Measurements from ENCODE around the gene MIER1. TPM values are rescaled to one million over a fixed set of nuclear protein-coding genes. Genes with fewer than 3 reads are reported as not detected.
"Not testable (repeated sequence)": the region's sequence is repeated elsewhere in the genome, so short reads cannot be mapped to it uniquely, and the experiment has no call there.

The MIER1 gene
- 10 to 100 TPM; 13.0 to 36.1 (median 18.3) TPM for polyA plus RNA-seq
- long read RNA-seq, donor 1, result 0 reads
- long read RNA-seq, donor 2, partial matches to known transcripts, result 0 of 1 reads
- long read RNA-seq, donor 2, other reads (novel, unspliced or antisense), result 0 of 1 reads
- long read RNA-seq, donor 3, result 0 reads
- long read RNA-seq, donor 4, result 0 reads
- long read RNA-seq, donor 5, partial matches to known transcripts, result 0 of 1 reads
- long read RNA-seq, donor 5, other reads (novel, unspliced or antisense), result 0 of 1 reads
- long read RNA-seq, donor 6, full-length matches to known transcripts, result 1 of 1 reads
- long read RNA-seq, donor 6, partial matches to known transcripts, result 0 of 1 reads
- long read RNA-seq, donor 6, other reads (novel, unspliced or antisense), result 0 of 1 reads
- long read RNA-seq, donor 7, result 0 reads
- long read RNA-seq, donor 8, result 0 reads
- long read RNA-seq, donor 9, result 0 reads
- long read RNA-seq, donor 10, result 0 reads

DNA sequence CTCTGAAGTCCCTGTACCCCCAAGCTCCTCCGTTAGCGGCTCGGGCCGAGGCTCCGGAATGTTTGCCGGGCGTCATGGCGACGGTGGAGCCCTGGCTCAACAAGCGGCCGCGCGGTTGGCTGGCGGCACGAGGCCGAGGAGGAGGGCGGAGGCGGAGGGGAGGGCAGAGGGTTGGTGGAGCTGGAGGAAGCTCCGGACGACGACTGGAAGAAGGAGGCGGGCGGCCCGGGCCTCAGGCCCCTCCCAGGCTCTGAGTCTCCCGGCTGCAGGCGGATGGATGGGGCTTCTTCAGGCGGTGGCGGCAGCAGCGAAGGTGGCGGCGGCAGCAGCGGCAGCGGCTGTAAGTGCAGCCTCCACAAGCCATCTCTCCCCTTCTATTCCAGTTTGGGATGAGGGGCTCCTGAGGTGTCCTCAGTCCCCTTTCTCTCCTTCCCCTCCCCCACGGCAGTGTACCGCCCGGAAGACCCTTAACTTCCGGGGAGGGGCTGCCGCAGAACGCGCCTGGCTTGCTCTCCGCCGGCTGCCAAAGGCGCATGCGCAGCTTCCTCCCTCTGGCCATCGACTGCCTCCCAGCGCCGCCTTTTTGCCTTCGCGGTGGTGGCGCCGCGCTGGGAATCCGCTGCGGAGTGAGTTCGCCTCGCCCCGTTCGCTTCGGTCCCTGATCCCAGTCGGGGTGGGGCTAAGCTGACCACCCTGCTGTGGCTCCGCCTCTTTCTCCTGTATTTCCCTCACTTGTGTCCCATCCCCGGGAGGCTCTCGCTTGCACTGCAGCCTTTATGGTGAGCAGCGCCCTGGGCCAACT, at the start of gene MIER1, which contains the start of gene DNAI4:
MIER1 (plus strand) TSS at position 235 of the 802 bp plus-strand sequence; CDS start at position 274, 39 bp downstream.
DNAI4 (minus strand) TSS at position 101 of the 802 bp plus-strand sequence; CDS start at position 76, 25 bp downstream.
- 0% methylated on average over 49 to 63 of the region's 64 CpGs for WGBS, 3 donors

DNA sequence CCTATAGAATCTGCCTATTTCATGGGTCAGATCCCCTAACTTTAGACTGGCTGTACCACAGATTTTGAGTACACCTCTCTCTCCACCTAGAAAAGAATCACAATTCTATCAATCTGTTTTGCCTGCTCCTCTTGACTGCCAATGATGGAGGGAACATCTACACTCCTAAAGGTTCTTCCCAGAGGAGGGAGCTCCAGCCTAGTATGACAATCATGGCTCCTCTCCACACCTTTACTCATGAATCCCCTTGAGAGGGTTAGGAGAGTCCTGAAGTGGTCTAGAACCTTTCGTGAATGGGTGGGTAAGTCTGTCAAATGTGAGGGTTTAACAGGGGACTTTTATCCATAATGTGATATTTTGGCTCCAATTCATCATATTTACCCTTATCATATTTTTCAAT, 48.1 kb upstream of the MIER1 start:
- H3K36me3 ChIP-seq (ENCODE audit: control insufficient read depth in 3 of 3, insufficient read depth in 2 of 3, low read depth in 1 of 3, low read length in 3 of 3), result no peaks in the 10 kb centered on the region
- H3K27me3 ChIP-seq (ENCODE audit: control insufficient read depth in 3 of 3, insufficient read depth in 3 of 3, low read length in 3 of 3), result no peaks in the 10 kb centered on the region
- H3K4me3 ChIP-seq (ENCODE audit: low read depth in 1 of 3, low read length in 3 of 3), result no peak overlapping the region
- peaks cover 0 to 12% of the 10 kb centered on the region in 2 donors for H3K9me3 ChIP-seq (ENCODE audit: control insufficient read depth in 2 of 2, insufficient read depth in 1 of 2, low read depth in 1 of 2, low read length in 1 of 2)
- FAIRE-seq (no peak), DNase-seq (peak in 1 of 2 donors; percentile 1)
- WGBS, 3 donors, result 89 to 100% (median 100%) methylated on average over 1 of the region's 1 CpG
- H3K4me1 ChIP-seq (ENCODE audit: control insufficient read depth in 3 of 3, insufficient read depth in 2 of 3, low read depth in 1 of 3, low read length in 2 of 3), result no peaks in the 10 kb centered on the region
- no peak overlapping the region for H3K27ac ChIP-seq (ENCODE audit: low read depth in 1 of 3, low read length in 2 of 3)

More for the DNA sequence above, at the start of gene MIER1, which contains the start of gene DNAI4:
- H3K9me3 ChIP-seq (ENCODE audit: control insufficient read depth in 2 of 2, insufficient read depth in 1 of 2, low read depth in 1 of 2, low read length in 1 of 2), result peaks cover 0 to 4% of the 10 kb centered on the region in 2 donors
- no peaks in the 10 kb centered on the region for H3K27me3 ChIP-seq (ENCODE audit: control insufficient read depth in 3 of 3, insufficient read depth in 3 of 3, low read length in 3 of 3)
- DNase-seq (peak; percentile 99 to 100), FAIRE-seq (no peak)
- H3K4me1 ChIP-seq (ENCODE audit: control insufficient read depth in 3 of 3, insufficient read depth in 2 of 3, low read depth in 1 of 3, low read length in 2 of 3), result peaks cover 2 to 12% (median 7%) of the 10 kb centered on the region in 3 donors
- H3K36me3 ChIP-seq (ENCODE audit: control insufficient read depth in 3 of 3, insufficient read depth in 2 of 3, low read depth in 1 of 3, low read length in 3 of 3), result peaks cover 0 to 6% (median 0%) of the 10 kb centered on the region in 3 donors
- H3K27ac ChIP-seq (ENCODE audit: low read depth in 1 of 3, low read length in 2 of 3), result peak within 1 kb of the TSS; percentile 82 to 99 (median 86)
- peak within 1 kb of the TSS; percentile 77 to 89 (median 87) for H3K4me3 ChIP-seq (ENCODE audit: low read depth in 1 of 3, low read length in 3 of 3)

DNA sequence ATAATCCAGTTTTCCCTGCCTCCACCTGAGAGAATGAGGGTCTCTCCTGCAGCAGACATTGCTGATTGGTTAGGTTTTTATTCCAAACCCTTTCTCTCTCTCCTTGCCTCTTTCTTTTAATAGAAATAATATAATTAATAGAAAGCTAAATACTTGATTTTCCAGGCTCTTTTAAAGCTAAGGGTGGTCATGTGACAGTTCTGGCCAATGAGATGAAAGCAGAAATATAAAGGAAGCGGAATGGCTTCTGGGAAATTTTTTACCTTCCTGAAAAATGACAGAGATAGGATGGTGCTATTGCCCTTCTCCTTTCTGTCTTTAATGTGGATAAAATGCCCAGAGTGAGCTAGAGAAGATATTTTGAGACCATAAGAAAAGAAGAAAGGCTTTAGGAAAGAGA, 35.8 kb upstream of the MIER1 start:
- DNase-seq, result no peak
- FAIRE-seq, result no peak
- Histone ChIP-seq H3K4me1 (ENCODE audit: control insufficient read depth in 3 of 3, insufficient read depth in 2 of 3, low read depth in 1 of 3, low read length in 2 of 3) (no peaks in the 10 kb centered on the region), H3K9me3 (ENCODE audit: control insufficient read depth in 2 of 2, insufficient read depth in 1 of 2, low read depth in 1 of 2, low read length in 1 of 2) (no peaks in the 10 kb centered on the region), H3K27me3 (ENCODE audit: control insufficient read depth in 3 of 3, insufficient read depth in 3 of 3, low read length in 3 of 3) (no peaks in the 10 kb centered on the region), H3K36me3 (ENCODE audit: control insufficient read depth in 3 of 3, insufficient read depth in 2 of 3, low read depth in 1 of 3, low read length in 3 of 3) (no peaks in the 10 kb centered on the region), H3K4me3 (ENCODE audit: low read depth in 1 of 3, low read length in 3 of 3) (no peak overlapping the region), H3K27ac (ENCODE audit: low read depth in 1 of 3, low read length in 2 of 3) (no peak overlapping the region)
- 87 to 100% (median 95%) methylated on average over 1 of the region's 1 CpG for WGBS, 3 donors

DNA sequence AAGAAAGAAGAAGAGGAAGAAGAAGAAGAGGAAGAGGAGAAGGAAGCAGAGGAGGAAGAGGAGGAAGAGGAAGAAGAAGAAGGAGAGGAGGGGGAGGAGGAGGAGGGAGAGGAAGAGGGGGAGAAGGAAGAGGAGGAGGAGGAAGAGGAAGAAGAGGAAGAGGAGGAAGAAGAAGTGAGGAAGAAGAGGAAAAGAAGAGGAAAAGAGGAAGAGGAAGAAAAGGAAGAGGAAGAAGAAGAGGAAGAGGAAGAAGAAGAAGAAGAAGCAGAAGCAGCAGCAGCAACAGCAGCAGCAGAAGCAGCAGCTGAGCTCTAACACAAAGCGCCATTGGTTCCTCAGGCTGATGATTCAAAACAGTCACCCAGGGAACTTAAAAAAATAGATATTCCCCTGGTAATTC, 34.2 kb upstream of the MIER1 start:
- Histone ChIP-seq H3K27me3 (ENCODE audit: control insufficient read depth in 3 of 3, insufficient read depth in 3 of 3, low read length in 3 of 3) (no peaks in the 10 kb centered on the region), H3K36me3 (ENCODE audit: control insufficient read depth in 3 of 3, insufficient read depth in 2 of 3, low read depth in 1 of 3, low read length in 3 of 3) (no peaks in the 10 kb centered on the region), H3K4me1 (ENCODE audit: control insufficient read depth in 3 of 3, insufficient read depth in 2 of 3, low read depth in 1 of 3, low read length in 2 of 3) (no peaks in the 10 kb centered on the region), H3K9me3 (ENCODE audit: control insufficient read depth in 2 of 2, insufficient read depth in 1 of 2, low read depth in 1 of 2, low read length in 1 of 2) (no peaks in the 10 kb centered on the region), H3K27ac (ENCODE audit: low read depth in 1 of 3, low read length in 2 of 3) (no peak overlapping the region), H3K4me3 (ENCODE audit: low read depth in 1 of 3, low read length in 3 of 3) (no peak overlapping the region)
- 94 to 100% (median 97%) methylated on average over 1 of the region's 1 CpG for WGBS, 3 donors
- FAIRE-seq (no peak), DNase-seq (no peak)

DNA sequence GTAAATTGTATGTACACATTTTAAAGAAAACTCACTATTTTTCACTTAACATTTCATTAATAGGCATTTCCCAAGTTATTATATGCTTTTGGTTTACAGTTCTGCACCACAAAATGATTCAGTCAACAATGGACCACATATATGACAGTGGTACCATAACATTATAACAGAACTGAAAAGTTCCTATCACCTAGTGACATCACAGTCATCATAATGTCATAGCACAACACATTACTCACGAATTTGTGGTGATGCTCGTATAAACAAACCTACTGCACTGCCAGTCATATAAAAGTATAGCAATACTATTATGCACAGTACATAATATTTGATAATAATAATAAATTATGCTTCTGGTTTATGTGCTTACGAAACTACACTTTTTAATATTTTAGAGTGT, 31.1 kb upstream of the MIER1 start:
- Histone ChIP-seq H3K27ac (ENCODE audit: low read depth in 1 of 3, low read length in 2 of 3) (no peak overlapping the region), H3K4me3 (ENCODE audit: low read depth in 1 of 3, low read length in 3 of 3) (no peak overlapping the region), H3K9me3 (ENCODE audit: control insufficient read depth in 2 of 2, insufficient read depth in 1 of 2, low read depth in 1 of 2, low read length in 1 of 2) (no peaks in the 10 kb centered on the region), H3K36me3 (ENCODE audit: control insufficient read depth in 3 of 3, insufficient read depth in 2 of 3, low read depth in 1 of 3, low read length in 3 of 3) (no peaks in the 10 kb centered on the region), H3K27me3 (ENCODE audit: control insufficient read depth in 3 of 3, insufficient read depth in 3 of 3, low read length in 3 of 3) (no peaks in the 10 kb centered on the region), H3K4me1 (ENCODE audit: control insufficient read depth in 3 of 3, insufficient read depth in 2 of 3, low read depth in 1 of 3, low read length in 2 of 3) (no peaks in the 10 kb centered on the region)
- 89 to 92% (median 91%) methylated on average over 3 of the region's 3 CpGs for WGBS, 3 donors
- DNase-seq (no peak), FAIRE-seq (no peak)

DNA sequence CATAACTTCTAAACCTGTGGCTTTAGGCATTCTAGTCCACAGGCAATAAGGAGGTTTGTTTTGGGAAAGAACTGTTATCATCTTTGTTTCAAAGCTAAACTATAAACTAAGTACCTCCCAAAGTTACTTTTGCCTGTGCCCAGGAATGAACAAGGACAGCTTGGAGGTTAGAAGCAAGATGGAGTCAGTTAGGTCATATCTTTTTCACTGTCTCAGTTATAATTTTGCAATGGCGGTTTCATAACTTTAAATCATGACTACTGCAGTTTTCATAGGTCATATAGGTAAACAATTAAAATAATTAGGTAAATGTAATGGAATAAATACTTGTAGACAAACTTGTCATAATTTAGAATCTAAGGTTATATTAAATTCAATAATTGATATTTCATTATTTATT, 9.6 kb upstream of the MIER1 start:
- H3K27me3 ChIP-seq (ENCODE audit: control insufficient read depth in 3 of 3, insufficient read depth in 3 of 3, low read length in 3 of 3); H3K4me1 ChIP-seq (ENCODE audit: control insufficient read depth in 3 of 3, insufficient read depth in 2 of 3, low read depth in 1 of 3, low read length in 2 of 3); H3K27ac ChIP-seq (ENCODE audit: low read depth in 1 of 3, low read length in 2 of 3); H3K4me3 ChIP-seq (ENCODE audit: low read depth in 1 of 3, low read length in 3 of 3); H3K36me3 ChIP-seq (ENCODE audit: control insufficient read depth in 3 of 3, insufficient read depth in 2 of 3, low read depth in 1 of 3, low read length in 3 of 3); DNase-seq; FAIRE-seq; H3K9me3 ChIP-seq (ENCODE audit: control insufficient read depth in 2 of 2, insufficient read depth in 1 of 2, low read depth in 1 of 2, low read length in 1 of 2): not testable (repeated sequence)
- WGBS, 3 donors, result 90 to 95% (median 93%) methylated on average over 1 of the region's 1 CpG

DNA sequence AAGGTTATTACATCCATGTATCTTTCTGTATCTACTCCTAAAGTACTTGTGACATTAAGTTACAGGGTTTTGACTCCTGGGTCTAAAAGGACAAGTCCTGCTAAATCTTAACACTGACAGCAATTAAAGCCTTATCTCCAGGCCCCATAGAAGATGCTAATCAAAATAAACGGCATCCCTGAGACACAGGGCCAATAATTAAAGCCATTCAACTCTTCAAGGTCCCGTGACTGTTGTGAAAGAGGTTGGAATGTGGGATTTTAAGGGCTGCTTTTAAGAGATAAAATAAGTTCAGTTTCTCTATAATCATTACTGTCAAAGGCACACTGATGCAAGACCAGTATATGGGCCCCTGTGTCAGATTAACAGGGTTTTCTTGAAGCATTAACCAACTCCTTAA, 8.5 kb upstream of the MIER1 start:
- no peaks in the 10 kb centered on the region for H3K27me3 ChIP-seq (ENCODE audit: control insufficient read depth in 3 of 3, insufficient read depth in 3 of 3, low read length in 3 of 3)
- DNase-seq (peak in 1 of 2 donors; percentile 78), FAIRE-seq (no peak)
- no peak overlapping the region for H3K4me3 ChIP-seq (ENCODE audit: low read depth in 1 of 3, low read length in 3 of 3)
- peaks cover 0 to 10% (median 0%) of the 10 kb centered on the region in 3 donors for H3K4me1 ChIP-seq (ENCODE audit: control insufficient read depth in 3 of 3, insufficient read depth in 2 of 3, low read depth in 1 of 3, low read length in 2 of 3)
- 11 to 53% (median 51%) methylated on average over 2 of the region's 2 CpGs for WGBS, 3 donors
- H3K27ac ChIP-seq (ENCODE audit: low read depth in 1 of 3, low read length in 2 of 3), result no peak overlapping the region
- peaks cover 0 to 5% of the 10 kb centered on the region in 2 donors for H3K9me3 ChIP-seq (ENCODE audit: control insufficient read depth in 2 of 2, insufficient read depth in 1 of 2, low read depth in 1 of 2, low read length in 1 of 2)
- H3K36me3 ChIP-seq (ENCODE audit: control insufficient read depth in 3 of 3, insufficient read depth in 2 of 3, low read depth in 1 of 3, low read length in 3 of 3), result peaks cover 0 to 7% (median 0%) of the 10 kb centered on the region in 3 donors

DNA sequence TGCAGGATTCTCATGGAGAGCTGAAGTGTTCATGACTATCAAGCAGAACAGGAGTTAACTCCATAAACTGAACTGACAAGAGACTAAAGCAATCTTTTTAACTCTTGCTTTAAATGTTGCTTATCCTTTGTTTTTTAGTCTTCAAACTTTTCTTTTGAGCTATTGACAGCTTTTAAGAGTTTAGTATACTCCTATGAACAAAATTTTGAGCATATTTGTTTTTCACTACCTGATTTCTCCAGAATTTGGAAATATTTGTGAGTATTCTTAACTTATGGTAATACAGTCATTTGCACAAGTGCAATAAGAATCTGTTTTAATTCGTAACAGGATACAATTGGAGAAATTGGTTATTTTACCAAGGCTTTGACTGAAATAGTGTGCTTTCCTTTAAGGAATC, 7.3 kb upstream of the MIER1 start:
- FAIRE-seq (no peak), DNase-seq (no peak)
- H3K9me3 ChIP-seq (ENCODE audit: control insufficient read depth in 2 of 2, insufficient read depth in 1 of 2, low read depth in 1 of 2, low read length in 1 of 2), result peaks cover 0 to 5% of the 10 kb centered on the region in 2 donors
- peaks cover 0 to 7% (median 0%) of the 10 kb centered on the region in 3 donors for H3K36me3 ChIP-seq (ENCODE audit: control insufficient read depth in 3 of 3, insufficient read depth in 2 of 3, low read depth in 1 of 3, low read length in 3 of 3)
- no peak overlapping the region for H3K4me3 ChIP-seq (ENCODE audit: low read depth in 1 of 3, low read length in 3 of 3)
- H3K27me3 ChIP-seq (ENCODE audit: control insufficient read depth in 3 of 3, insufficient read depth in 3 of 3, low read length in 3 of 3), result no peaks in the 10 kb centered on the region
- H3K27ac ChIP-seq (ENCODE audit: low read depth in 1 of 3, low read length in 2 of 3), result peak overlapping the region in 1 of 3 donors; percentile 35
- peaks cover 0 to 16% (median 2%) of the 10 kb centered on the region in 3 donors for H3K4me1 ChIP-seq (ENCODE audit: control insufficient read depth in 3 of 3, insufficient read depth in 2 of 3, low read depth in 1 of 3, low read length in 2 of 3)
- WGBS, 3 donors, result 95 to 96% (median 96%) methylated on average over 1 of the region's 1 CpG

Measured in small intestine (tissue), 16 donors.